ENCODE results near the gene VPS45.
A peak's percentile ranks its signal among the peaks of the same experiment; 100 is the strongest.
"Not testable (repeated sequence)": the region's sequence is repeated elsewhere in the genome, so short reads cannot be mapped to it uniquely, and the experiment has no call there.

The VPS45 gene

GRCh38 chr1:150162582-150162861, 94.9 kb downstream of the VPS45 start:
- DNase-seq: no peak

DNA sequence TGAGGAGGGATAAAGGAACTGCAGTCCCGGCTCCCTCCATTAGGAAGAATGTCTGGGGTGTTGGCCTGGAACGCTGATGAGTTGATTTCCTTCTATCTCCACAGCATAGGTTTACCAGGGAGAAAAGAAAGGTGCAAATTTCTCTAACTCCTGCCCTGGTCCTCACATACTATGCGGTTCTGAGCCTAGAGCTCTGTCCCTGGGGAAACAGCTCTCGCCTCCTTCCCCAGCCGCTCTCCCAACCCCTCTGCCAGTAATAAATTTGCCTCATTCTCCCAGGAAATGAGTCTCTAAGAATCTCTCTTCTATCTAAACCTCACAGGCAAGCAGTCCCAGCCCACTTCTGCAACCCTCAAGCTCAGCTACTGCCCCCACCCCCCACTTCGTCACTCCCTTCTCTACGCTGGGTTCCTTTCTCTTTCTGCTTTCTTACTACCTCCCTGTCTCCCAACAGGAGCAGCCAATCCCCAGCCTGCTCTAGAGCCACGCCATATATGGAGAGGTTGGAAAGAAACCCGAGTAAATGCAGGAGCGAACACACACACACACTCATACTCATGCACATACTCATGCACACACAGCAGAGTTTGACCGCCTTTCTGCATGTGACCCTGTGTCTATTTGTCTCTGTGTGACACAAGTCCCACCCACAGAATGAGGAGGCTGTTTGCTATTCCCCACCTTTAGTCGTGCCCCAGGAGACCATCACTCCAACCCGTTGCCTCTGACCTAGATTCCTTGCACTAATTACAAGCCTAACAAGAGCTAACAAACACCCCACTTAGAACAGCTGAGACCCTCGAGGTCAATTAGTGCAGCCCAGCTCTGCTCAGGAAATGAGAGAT, 95.5 kb downstream of the VPS45 start:
- peak; percentile 40 for DNase-seq

- no peak for DNase-seq
Measured at GRCh38 chr1:150164224-150164623, 96.6 kb downstream of the VPS45 start.

GRCh38 chr1:150164779-150165178, 97.2 kb downstream of the VPS45 start:
- no peak for DNase-seq

DNA sequence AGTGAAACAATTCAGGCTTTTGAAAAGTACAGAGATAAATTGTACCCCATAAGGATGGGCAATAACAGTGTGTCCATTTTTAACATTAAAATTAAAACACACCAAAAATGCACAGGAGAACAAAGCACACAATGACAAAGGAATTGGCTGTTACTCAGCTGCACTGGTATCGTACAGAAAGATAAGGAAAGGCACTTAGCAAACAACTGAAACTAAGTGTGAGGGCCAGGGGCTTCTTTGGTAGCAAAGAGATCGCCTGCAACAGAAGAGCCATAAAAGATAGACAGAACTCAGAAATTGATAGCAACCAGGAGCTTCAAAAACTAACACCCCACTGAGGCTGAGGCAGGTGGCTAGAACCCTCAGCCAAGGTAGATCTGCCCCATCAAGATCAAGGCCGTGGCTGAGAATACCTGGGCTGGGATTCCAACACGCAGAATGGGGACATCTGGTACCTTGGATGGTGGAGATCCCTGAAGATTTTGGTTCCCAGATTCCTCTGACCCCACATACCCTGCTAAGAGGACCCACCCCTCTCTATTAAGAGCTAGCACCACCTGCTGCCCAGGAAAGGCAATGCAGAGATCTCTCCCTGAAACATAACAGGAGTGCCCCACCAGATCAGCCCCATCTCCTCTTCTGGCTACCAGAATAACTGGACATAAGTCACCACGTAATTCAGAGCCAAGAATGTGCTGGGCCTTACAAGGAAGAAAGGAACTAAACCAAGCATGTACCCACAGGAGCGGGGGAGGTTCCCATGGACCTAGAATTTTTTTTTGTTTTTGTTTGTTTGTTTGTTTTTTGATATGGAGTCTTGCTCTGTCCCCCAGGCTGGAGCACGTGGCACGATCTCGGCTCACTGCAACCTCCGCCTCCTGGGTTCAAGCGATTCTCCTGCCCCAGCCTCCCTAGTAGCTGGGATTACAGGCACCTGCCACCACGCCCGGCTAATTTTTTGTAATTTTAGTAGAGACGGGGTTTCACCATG, 98.3 kb downstream of the VPS45 start:
- peak; percentile 34 for DNase-seq

DNA sequence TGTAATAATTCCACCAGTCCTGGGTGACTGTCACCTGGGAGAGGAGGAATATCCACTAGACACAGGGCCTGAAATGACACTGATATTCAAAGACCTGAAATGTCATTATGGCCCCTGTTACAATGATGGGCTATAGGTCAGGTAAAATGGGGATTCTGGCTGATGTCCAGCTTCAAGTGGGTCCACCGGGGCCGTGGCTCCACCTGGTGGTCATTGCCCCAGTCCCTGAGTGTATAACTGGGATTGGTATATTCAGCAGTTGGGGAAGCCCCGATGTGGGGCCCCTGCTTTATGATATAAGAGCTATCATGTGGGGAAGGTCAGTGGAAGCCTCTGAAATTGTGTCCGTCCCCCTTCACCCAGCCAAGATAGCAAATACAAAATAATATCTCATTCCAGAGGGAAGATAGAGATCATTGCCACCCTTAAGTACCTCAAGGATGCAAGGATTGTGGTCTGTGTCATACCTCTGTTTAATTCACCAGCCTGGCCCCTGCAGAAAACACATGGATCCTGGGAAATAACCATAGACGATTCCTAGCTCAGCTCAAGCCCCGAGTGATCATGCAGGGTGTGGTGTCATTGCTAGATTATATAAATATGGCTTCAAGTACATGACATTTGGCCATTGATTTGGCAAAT, 101.5 kb downstream of the VPS45 start:
- peak; percentile 48 for DNase-seq

- no peak for DNase-seq
Measured at GRCh38 chr1:150171801-150172200, 104.2 kb downstream of the VPS45 start.

- no peak for DNase-seq
Measured at GRCh38 chr1:150173141-150173585, 105.6 kb downstream of the VPS45 start.

DNA sequence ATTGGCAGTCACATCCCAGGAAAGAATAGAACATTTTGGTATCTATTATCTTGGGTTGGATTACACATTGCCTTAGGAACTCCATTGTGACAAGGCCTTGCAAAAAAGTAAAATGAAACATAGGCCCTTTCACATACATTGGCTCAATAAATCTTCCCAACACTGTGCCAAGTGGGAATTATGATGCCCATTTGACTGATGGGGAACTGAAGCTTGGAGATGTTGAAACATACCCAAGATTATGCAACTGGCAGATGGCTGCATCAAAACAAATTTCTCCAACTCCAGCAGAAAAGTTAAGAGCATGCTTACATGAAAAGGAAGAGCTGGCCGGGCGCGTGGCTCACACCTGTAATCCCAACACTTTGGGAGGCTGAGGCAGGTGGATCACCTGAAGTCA, 109.0 kb downstream of the VPS45 start:
- DNase-seq: no peak

GRCh38 chr1:150178548-150178947, 111.0 kb downstream of the VPS45 start:
- DNase-seq: no peak

DNA sequence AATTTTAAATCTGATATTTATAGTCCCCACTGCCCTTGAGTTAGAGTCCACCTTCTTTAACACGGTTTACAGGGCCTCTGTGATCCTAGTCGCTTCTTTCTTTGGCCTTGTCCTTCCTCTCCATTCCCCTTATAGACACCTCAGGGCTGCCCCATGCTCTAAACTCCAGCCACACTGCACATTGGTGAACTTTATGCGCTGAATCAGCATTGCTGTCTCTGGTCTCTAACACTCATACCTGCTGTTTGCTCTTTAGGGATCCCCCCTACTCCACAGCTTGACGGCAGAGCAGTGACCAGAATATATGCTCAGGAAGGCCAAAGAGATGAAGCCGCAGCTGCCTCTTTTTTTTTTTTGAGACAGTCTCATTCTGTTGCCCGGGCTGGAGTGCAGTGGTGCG, 112.3 kb downstream of the VPS45 start:
- DNase-seq: no peak

GRCh38 chr1:150180474-150180873, 112.9 kb downstream of the VPS45 start:
- DNase-seq: no peak

- DNase-seq: no peak
Measured at GRCh38 chr1:150182247-150182646, 114.7 kb downstream of the VPS45 start.

- no peak for DNase-seq
Measured at GRCh38 chr1:150183061-150183460, 115.5 kb downstream of the VPS45 start.

GRCh38 chr1:150185481-150185880, 117.9 kb downstream of the VPS45 start:
- no peak for DNase-seq

DNA sequence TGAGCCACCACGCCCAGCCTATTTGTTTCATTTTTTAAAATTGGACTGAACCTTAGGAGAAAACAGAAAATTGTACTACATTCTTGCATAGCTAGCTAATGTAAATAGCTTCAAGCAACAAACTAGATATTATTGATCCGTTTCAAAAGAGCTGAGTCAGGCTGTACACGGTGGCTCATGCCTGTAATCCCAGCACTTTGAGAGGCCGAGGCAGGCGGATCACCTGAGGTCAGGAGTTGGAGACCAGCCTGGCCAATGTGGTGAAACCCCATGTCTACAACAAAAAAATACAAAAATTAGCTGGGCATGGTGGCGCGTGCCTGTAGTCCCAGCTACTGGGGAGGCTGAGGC, 118.8 kb downstream of the VPS45 start:
- not testable (repeated sequence) for DNase-seq

DNA sequence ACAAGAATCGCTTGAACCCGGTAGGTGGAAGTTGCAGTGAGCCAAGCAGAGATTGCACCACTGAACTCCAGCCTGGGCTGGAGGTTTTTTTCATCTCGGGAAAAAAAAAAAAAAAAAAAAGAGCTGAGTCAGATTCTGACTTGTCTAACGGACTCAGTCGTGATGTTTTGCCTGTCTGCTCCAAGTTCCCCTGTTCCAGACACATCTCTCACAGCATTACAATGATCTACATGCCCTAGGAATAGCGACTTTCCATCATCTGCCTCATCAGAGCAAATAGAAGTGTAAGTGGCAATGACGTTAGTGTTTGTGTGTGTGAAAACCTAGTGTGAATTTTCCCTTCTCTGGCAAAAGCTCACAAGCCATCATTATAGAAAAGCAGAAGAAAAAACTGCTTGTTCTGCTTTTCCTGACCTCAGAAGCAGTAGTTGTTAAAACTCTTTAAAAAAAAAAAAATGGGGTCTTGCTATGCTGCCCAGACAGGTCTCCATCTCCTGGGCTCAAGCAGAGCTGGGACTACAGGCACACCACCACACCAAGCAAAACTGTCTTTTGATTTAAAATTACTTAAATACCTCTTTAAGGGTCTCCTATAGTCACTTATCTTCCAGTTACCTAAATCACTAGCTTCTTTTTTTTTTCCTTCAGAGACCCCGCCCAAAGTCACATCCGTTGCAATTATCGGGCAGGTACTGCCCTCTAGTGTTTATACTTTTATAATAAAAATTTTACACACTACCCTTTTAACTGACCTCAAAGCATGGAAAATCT, 119.4 kb downstream of the VPS45 start:
- DNase-seq: no peak

DNA sequence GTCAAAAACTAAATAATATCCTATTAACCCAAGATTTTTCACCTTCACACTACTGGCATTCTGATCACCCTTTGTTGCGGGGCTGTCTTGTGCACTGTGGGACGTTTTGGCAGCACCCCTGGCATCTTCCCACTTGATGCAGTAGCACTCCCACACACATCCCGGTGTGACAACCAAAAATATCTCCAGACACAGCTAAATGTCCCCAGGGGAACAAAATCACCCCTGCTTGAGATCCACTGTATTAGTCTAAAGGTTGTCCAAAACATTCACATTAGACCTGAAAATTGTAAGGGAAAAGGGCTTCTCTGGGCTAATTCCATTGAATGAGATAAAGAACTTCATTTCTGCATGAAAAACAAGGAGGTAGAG, 120.0 kb downstream of the VPS45 start:
- DNase-seq: no peak

GRCh38 chr1:150192012-150192411, 124.4 kb downstream of the VPS45 start:
- DNase-seq: no peak

DNA sequence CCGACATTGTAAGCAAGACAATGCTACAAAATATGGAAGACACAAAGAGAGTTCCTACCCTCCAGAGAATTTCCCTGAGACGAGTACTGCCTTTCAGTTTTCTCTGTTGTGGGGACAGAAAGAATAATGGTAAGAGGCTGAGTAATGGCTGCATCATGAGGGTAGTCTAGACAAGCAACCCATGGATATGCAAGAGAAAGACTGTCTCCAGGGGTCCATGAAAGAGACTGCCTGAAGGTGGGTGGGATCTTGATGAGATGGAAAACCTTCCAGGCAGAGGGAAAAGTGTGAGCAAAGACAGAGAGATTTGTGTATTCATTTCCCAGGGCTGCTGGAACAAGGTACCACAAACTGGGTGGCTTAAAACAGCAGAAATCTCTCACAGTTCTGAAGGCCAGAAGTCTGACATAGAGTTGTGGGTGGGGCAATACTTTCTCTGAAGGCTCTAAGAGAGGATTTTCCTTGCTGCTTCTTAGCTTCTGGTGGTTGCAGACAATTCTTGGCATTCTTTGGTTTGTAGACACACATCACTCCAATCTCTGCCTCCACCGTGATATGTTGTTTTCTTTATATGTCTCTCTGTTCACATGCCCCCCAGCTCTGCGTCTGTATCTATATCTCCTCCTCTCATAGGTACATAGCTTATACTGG, 126.9 kb downstream of the VPS45 start:
- no peak for DNase-seq
